AG04449 (cell line): ENCODE data around the gene SYTL1.

Experiments used
- CTCF ChIA-PET: fragments of 350-600 bp; formaldehyde crosslinking; extraction: SDS; loops from one replicate; lab custom pipeline; 2021; ENCODE audit warnings: antibody characterized with exemption; lab: Yijun Ruan, JAX
- POLR2A ChIA-PET: fragments of 400-600, 350-600 bp; formaldehyde crosslinking; extraction: SDS; loops from one replicate; lab custom pipeline; 2020; ENCODE audit warnings: antibody characterized with exemption, inconsistent platforms; lab: Yijun Ruan, JAX
- DNase-seq: peaks from one replicate; pipeline ENCODE4 v3.0.0-alpha.2; 2010; ENCODE audit warnings: low read depth, low spot score
- H3K4me3 ChIP-seq: 2 replicates; pipeline ENCODE4 v1.5.1; 2011; ENCODE audit warnings: low read depth, mild to moderate bottlenecking, control low read depth, low read length
- CTCF ChIP-seq: IDR thresholded peaks from one replicate; pipeline ENCODE4 v1.5.1; 2011; ENCODE audit warnings: mild to moderate bottlenecking, moderate library complexity, low read length, control low read depth, inconsistent platforms; ENCODE audit not compliant: insufficient read depth; ENCODE audit errors: missing control alignments

The SYTL1 gene

GRCh38 chr1:27395441-27396195 is 53.8 kb downstream of the SYTL1 start:
- DNase-seq = no peak
- TF ChIP-seq CTCF = peak; percentile 82
- CTCF ChIA-PET = interaction anchor here (0.6 to 15.7 kb wide), 37 partner anchors 9 to 356 kb away, joined by 3 to 671 read pairs (median 9); partner anchors contain the start of genes AHDC1, CD164L2 and MAP3K6
- H3K4me3 ChIP-seq = no peak overlapping the region
- POLR2A ChIA-PET = interaction anchor here (0.7 to 2.4 kb wide), 4 partner anchors 10 to 95 kb away, joined by 3 to 17 read pairs (median 7); partner anchors contain the start of gene SYTL1

GRCh38 chr1:27397110-27397509 is 55.3 kb downstream of the SYTL1 start:
- POLR2A ChIA-PET = interaction anchor here (1.1 to 2.4 kb wide), 3 partner anchors 31 to 98 kb away, joined by 4 to 11 read pairs (median 5); no protein-coding TSS in a partner anchor
- no peak for DNase-seq
- TF ChIP-seq CTCF = no peak
- H3K4me3 ChIP-seq = no peak overlapping the region
- CTCF ChIA-PET = interaction anchor here (0.7 to 15.7 kb wide), 23 partner anchors 8 to 352 kb away, joined by 3 to 671 read pairs (median 7); partner anchors contain the start of genes AHDC1, CD164L2 and MAP3K6

- DNase-seq = no peak
- ChIA-PET CTCF (interaction anchor here (0.9 to 15.7 kb wide), 15 partner anchors 8 to 353 kb away, joined by 3 to 671 read pairs (median 7); partner anchors contain the start of genes AHDC1 and MAP3K6), POLR2A (interaction anchor here (1.3 kb wide), 1 partner anchor 99 kb away, joined by 4 read pairs; no protein-coding TSS in a partner anchor)
- no peak for TF ChIP-seq CTCF
- no peak overlapping the region for H3K4me3 ChIP-seq
Measured at GRCh38 chr1:27397749-27398148, 55.9 kb downstream of the SYTL1 start.

GRCh38 chr1:27398405-27399149 is 56.8 kb downstream of the SYTL1 start:
- TF ChIP-seq CTCF = no peak
- H3K4me3 ChIP-seq = no peak overlapping the region
- POLR2A ChIA-PET = no interaction called here
- CTCF ChIA-PET = interaction anchor here (0.6 to 15.7 kb wide), 14 partner anchors 9 to 354 kb away, joined by 3 to 671 read pairs (median 7); partner anchors contain the start of gene AHDC1
- no peak for DNase-seq

- H3K4me3 ChIP-seq = no peak overlapping the region
- no peak for DNase-seq
- TF ChIP-seq CTCF = no peak
- ChIA-PET CTCF (interaction anchor here (0.6 to 15.7 kb wide), 11 partner anchors 9 to 355 kb away, joined by 3 to 671 read pairs (median 4); partner anchors contain the start of gene AHDC1), POLR2A (no interaction called here)
Measured at GRCh38 chr1:27399251-27400025, 57.6 kb downstream of the SYTL1 start.
